Eye (tissue), 1 donor: ENCODE measurements around the gene CD63.

ENCODE experiments used
- DNase-seq: peaks from one replicate; pipeline ENCODE4 v3.0.0-alpha.2; 2015

The CD63 gene

GRCh38 chr12:55720071-55720564 lies 8.7 kb downstream of the CD63 start, which contains the start of gene RDH5:
TSS of gene RDH5 (plus strand) at chr12:55720393. CDS start at chr12:55721185, 792 bp downstream.
- no peak for DNase-seq

GRCh38 chr12:55719371-55719770 lies 9.4 kb downstream of the CD63 start:
- no peak for DNase-seq

- DNase-seq: no peak
Measured at GRCh38 chr12:55718624-55719275, 10.1 kb downstream of the CD63 start.

- DNase-seq: no peak
Measured at GRCh38 chr12:55718015-55718414, 10.8 kb downstream of the CD63 start.

GRCh38 chr12:55717011-55718007 lies 11.5 kb downstream of the CD63 start:
- no peak for DNase-seq

GRCh38 chr12:55716582-55716957 lies 12.2 kb downstream of the CD63 start:
- no peak for DNase-seq

GRCh38 chr12:55715833-55716581 lies 12.8 kb downstream of the CD63 start, which contains the start of gene BLOC1S1:
TSS of gene BLOC1S1 (plus strand) at chr12:55716046. CDS start at chr12:55716052, 6 bp downstream.
- DNase-seq: peak; percentile 97

GRCh38 chr12:55715169-55715764 lies 13.5 kb downstream of the CD63 start:
- DNase-seq: no peak

- DNase-seq: no peak
Measured at GRCh38 chr12:55713721-55714120, 15.1 kb downstream of the CD63 start.

- DNase-seq: no peak
Measured at GRCh38 chr12:55712700-55713415, 16.0 kb downstream of the CD63 start.

GRCh38 chr12:55711786-55712553 lies 16.8 kb downstream of the CD63 start:
- DNase-seq: no peak

GRCh38 chr12:55708695-55709233 lies 20.0 kb downstream of the CD63 start:
- no peak for DNase-seq

GRCh38 chr12:55707841-55708694 lies 20.7 kb downstream of the CD63 start, which contains the start of gene ITGA7:
TSS of gene ITGA7 (minus strand) at chr12:55707904. CDS start at chr12:55707682, 222 bp downstream.
- peak; percentile 92 for DNase-seq

- peak; percentile 72 for DNase-seq
Measured at GRCh38 chr12:55707219-55707671, 21.6 kb downstream of the CD63 start.

- no peak for DNase-seq
Measured at GRCh38 chr12:55706568-55707218, 22.1 kb downstream of the CD63 start.

GRCh38 chr12:55705782-55706402 lies 22.9 kb downstream of the CD63 start:
- DNase-seq: no peak

- no peak for DNase-seq
Measured at GRCh38 chr12:55704824-55705718, 23.7 kb downstream of the CD63 start.
